Inflammatory macrophage treated with lipopolysaccharide for 4 hours (primary cell): ENCODE data around the gene SPATA2L.

Experiments used
- DNase-seq: peaks from one replicate; pipeline ENCODE4 v3.0.0-alpha.2; 2020

Gene SPATA2L

GRCh38 chr16:89701425-89702406 lies at the start of gene SPATA2L:
Gene SPATA2L (minus strand): TSS chr16:89701705. CDS start chr16:89701232, 473 bp downstream.
- DNase-seq = peak; percentile 94

- DNase-seq = peak; percentile 84
These were observed 48.1 kb upstream of the SPATA2L start for GRCh38 chr16:89749637-89750036.

- peak; percentile 85 for DNase-seq
These were observed 47.4 kb upstream of the SPATA2L start for GRCh38 chr16:89748921-89749320.

- no peak for DNase-seq
These were observed 46.6 kb upstream of the SPATA2L start for GRCh38 chr16:89748076-89748475.

- DNase-seq = no peak
These were observed 44.5 kb upstream of the SPATA2L start for GRCh38 chr16:89746043-89746442.

- no peak for DNase-seq
These were observed 43.3 kb upstream of the SPATA2L start for GRCh38 chr16:89744813-89745212.

GRCh38 chr16:89742948-89743347 lies 41.4 kb upstream of the SPATA2L start:
- no peak for DNase-seq

- DNase-seq = peak; percentile 28
These were observed 40.0 kb upstream of the SPATA2L start for GRCh38 chr16:89741342-89742014.

- no peak for DNase-seq
These were observed 37.9 kb upstream of the SPATA2L start for GRCh38 chr16:89739383-89739782.

- no peak for DNase-seq
These were observed 37.2 kb upstream of the SPATA2L start for GRCh38 chr16:89738538-89739317.

GRCh38 chr16:89738072-89738377 lies 36.5 kb upstream of the SPATA2L start:
- no peak for DNase-seq

- DNase-seq = no peak
These were observed 36.0 kb upstream of the SPATA2L start for GRCh38 chr16:89737341-89738071.

- no peak for DNase-seq
These were observed 35.0 kb upstream of the SPATA2L start for GRCh38 chr16:89736554-89736953.

GRCh38 chr16:89733792-89734191 lies 32.3 kb upstream of the SPATA2L start:
- no peak for DNase-seq

GRCh38 chr16:89733322-89733721 lies 31.8 kb upstream of the SPATA2L start:
- no peak for DNase-seq

GRCh38 chr16:89732918-89733242 lies 31.4 kb upstream of the SPATA2L start:
- no peak for DNase-seq

GRCh38 chr16:89732142-89732917 lies 30.8 kb upstream of the SPATA2L start:
- no peak for DNase-seq

- DNase-seq = no peak
These were observed 29.2 kb upstream of the SPATA2L start for GRCh38 chr16:89730610-89731234.

- DNase-seq = no peak
These were observed 28.5 kb upstream of the SPATA2L start for GRCh38 chr16:89729863-89730593.

- no peak for DNase-seq
These were observed 27.8 kb upstream of the SPATA2L start for GRCh38 chr16:89729293-89729692.
